H9 (cell line): Measurements from ENCODE around the gene PPIL6. TPM values are rescaled to one million over a fixed set of nuclear protein-coding genes. Genes with fewer than 3 reads are reported as not detected.

ENCODE experiments used
- DNase-seq: peaks from one replicate; pipeline ENCODE4 v3.0.0-alpha.2; 2017
- H2AFZ ChIP-seq: one replicate; pipeline ENCODE4 v1.6.1; 2013; ENCODE audit warnings: mild to moderate bottlenecking, low read length, control low read depth, moderate library complexity
- H2AK5ac ChIP-seq: 2 replicates; pipeline ENCODE4 v1.6.1; 2013; ENCODE audit warnings: low read length, control low read depth, mixed read lengths; ENCODE audit not compliant: insufficient read length
- H2BK120ac ChIP-seq: one replicate; pipeline ENCODE4 v1.6.1; 2013; ENCODE audit warnings: low read depth, mild to moderate bottlenecking, low read length, control low read depth, inconsistent platforms; ENCODE audit not compliant: poor library complexity, severe bottlenecking
- H2BK12ac ChIP-seq: 2 replicates; pipeline ENCODE4 v1.6.1; 2013; ENCODE audit warnings: low read length, control low read depth, mixed read lengths, low read depth; ENCODE audit not compliant: insufficient read length
- H2BK15ac ChIP-seq: 2 replicates; pipeline ENCODE4 v1.6.1; 2013; ENCODE audit warnings: low read depth, low read length, control low read depth
- H2BK20ac ChIP-seq: one replicate; pipeline ENCODE4 v1.6.1; 2013; ENCODE audit warnings: low read depth, mild to moderate bottlenecking, low read length, control low read depth, inconsistent platforms; ENCODE audit not compliant: poor library complexity, severe bottlenecking
- H2BK5ac ChIP-seq: 2 replicates; pipeline ENCODE4 v1.6.1; 2013; ENCODE audit warnings: low read length, control low read depth, mixed read lengths; ENCODE audit not compliant: insufficient read length
- H3K14ac ChIP-seq: 2 replicates; pipeline ENCODE4 v1.6.1; 2013; ENCODE audit warnings: low read length, control low read depth; ENCODE audit not compliant: insufficient read depth
- H3K18ac ChIP-seq: 2 replicates; pipeline ENCODE4 v1.6.1; 2013; ENCODE audit warnings: low read depth, mild to moderate bottlenecking, mixed read lengths, low read length, control low read depth; ENCODE audit not compliant: insufficient read length
- H3K23ac ChIP-seq: 2 replicates; pipeline ENCODE4 v1.6.1; 2013; ENCODE audit warnings: low read length, control low read depth, mixed read lengths, low read depth; ENCODE audit not compliant: insufficient read length
- H3K23me2 ChIP-seq: 2 replicates; pipeline ENCODE4 v1.6.1; 2013; ENCODE audit warnings: low read depth, mild to moderate bottlenecking, mixed read lengths, low read length, control low read depth; ENCODE audit not compliant: insufficient read length, poor library complexity, severe bottlenecking
- H3K27ac ChIP-seq: 2 replicates; pipeline ENCODE4 v1.5.1; 2013; ENCODE audit warnings: low read length, control low read depth, mixed read lengths, low read depth; ENCODE audit not compliant: insufficient read length
- H3K27me3 ChIP-seq: 2 replicates; pipeline ENCODE4 v1.6.1; 2013; ENCODE audit warnings: low read length, control low read depth, inconsistent platforms; ENCODE audit not compliant: insufficient read depth
- H3K4ac ChIP-seq: 2 replicates; pipeline ENCODE4 v1.6.1; 2013; ENCODE audit warnings: low read depth, mild to moderate bottlenecking, control low read depth, inconsistent platforms, low read length, moderate library complexity
- H3K4me1 ChIP-seq: 2 replicates; pipeline ENCODE4 v1.6.1; 2013; ENCODE audit warnings: low read length, control low read depth, inconsistent platforms; ENCODE audit not compliant: insufficient read depth
- H3K4me2 ChIP-seq: 2 replicates; pipeline ENCODE4 v1.6.1; 2013; ENCODE audit warnings: low read length, control low read depth, mixed read lengths; ENCODE audit not compliant: insufficient read length, insufficient read depth
- H3K56ac ChIP-seq: 2 replicates; pipeline ENCODE4 v1.6.1; 2013; ENCODE audit warnings: low read depth, mild to moderate bottlenecking, mixed read lengths, low read length, control low read depth; ENCODE audit not compliant: insufficient read length
- H3K79me1 ChIP-seq: 2 replicates; pipeline ENCODE4 v1.6.1; 2013; ENCODE audit warnings: low read depth, mild to moderate bottlenecking, moderate library complexity, low read length, control low read depth, inconsistent platforms; ENCODE audit not compliant: insufficient read depth, poor library complexity, severe bottlenecking
- H3K79me2 ChIP-seq: 2 replicates; pipeline ENCODE4 v1.6.1; 2013; ENCODE audit warnings: low read length, control low read depth, inconsistent platforms; ENCODE audit not compliant: insufficient read depth
- H3K9ac ChIP-seq: 2 replicates; pipeline ENCODE4 v1.6.1; 2013; ENCODE audit warnings: low read length, control low read depth, mixed read lengths; ENCODE audit not compliant: insufficient read length; ENCODE audit errors: extremely low read depth
- H3K9me3 ChIP-seq: one replicate; pipeline ENCODE4 v1.6.1; 2013; ENCODE audit warnings: low read depth, low read length, inconsistent platforms; ENCODE audit not compliant: control insufficient read depth
- H3T11ph ChIP-seq: one replicate; pipeline ENCODE4 v1.6.1; 2013; ENCODE audit warnings: mild to moderate bottlenecking, low read length, control low read depth, inconsistent platforms
- H4K20me1 ChIP-seq: one replicate; pipeline ENCODE4 v1.6.1; 2013; ENCODE audit not compliant: control insufficient read depth, insufficient read length, insufficient read depth
- H4K5ac ChIP-seq: 2 replicates; pipeline ENCODE4 v1.6.1; 2013; ENCODE audit warnings: low read depth, mild to moderate bottlenecking, mixed read lengths, low read length, control low read depth; ENCODE audit not compliant: insufficient read length
- H4K8ac ChIP-seq: replicated peaks from 2 replicates; pipeline ENCODE4 v1.6.1; 2013; ENCODE audit warnings: low read length, control low read depth, mixed read lengths, low read depth; ENCODE audit not compliant: insufficient read length
- H4K91ac ChIP-seq: 2 replicates; pipeline ENCODE4 v1.6.1; 2013; ENCODE audit warnings: low read depth, mild to moderate bottlenecking, moderate library complexity, mixed read lengths, low read length, control low read depth; ENCODE audit not compliant: insufficient read length
- H3K27ac Mint-ChIP-seq, 3 experiments: 2 replicates in 2 of 3; 3 replicates in 1 of 3; pipeline ENCODE4 v1.8.0; 2020 to 2021; ENCODE audit warnings: mixed read lengths in 3 of 3, mild to moderate bottlenecking in 1 of 3, moderate library complexity in 1 of 3
- H3K27me3 Mint-ChIP-seq: 2 replicates; pipeline ENCODE4 v1.8.0; 2021; ENCODE audit warnings: low read depth, mild to moderate bottlenecking, moderate library complexity, mixed read lengths
- H3K36me3 Mint-ChIP-seq, 3 experiments: 2 replicates in 2 of 3; 3 replicates in 1 of 3; pipeline ENCODE4 v1.8.0; 2020 to 2021; ENCODE audit warnings: low read depth in 3 of 3, mixed read lengths in 3 of 3; ENCODE audit not compliant: insufficient read depth in 1 of 3
- H3K4me1 Mint-ChIP-seq, 2 experiments: 2 replicates each; pipeline ENCODE4 v1.8.0; 2020; ENCODE audit warnings: mixed read lengths in 2 of 2
- H3K4me3 Mint-ChIP-seq, 2 experiments: 2 replicates in 1 of 2; 3 replicates in 1 of 2; pipeline ENCODE4 v1.8.0; 2020 to 2021; ENCODE audit warnings: mild to moderate bottlenecking in 2 of 2, mixed read lengths in 2 of 2, moderate library complexity in 1 of 2
- H3K9me3 Mint-ChIP-seq, 2 experiments: 2 replicates in 1 of 2; 3 replicates in 1 of 2; pipeline ENCODE4 v1.8.0; 2020; ENCODE audit warnings: mild to moderate bottlenecking in 2 of 2, mixed read lengths in 2 of 2, moderate library complexity in 1 of 2
- WGBS: extraction: QIAGEN DNeasy Blood & Tissue Kit; methylation state at CpG from one replicate; pipeline ENCODE4 v1.1.7; 2013; ENCODE audit warnings: missing lambda C conversion rate, low lambda C conversion rate, mixed read lengths; ENCODE audit not compliant: insufficient read length; ENCODE audit errors: extremely low coverage; 5-methylcytosine and 5-hydroxymethylcytosine counted together
- total RNA-seq: library from RNA; stranded (reverse); gene quantifications from 2 replicates; pipeline ENCODE4 v1.2.1, GENCODE V29; 2021
- TF ChIP-seq, protein P1 (sequence below): fragments of 200-600 bp; sonication (generic); conservative IDR thresholded peaks from 3 replicates; pipeline ENCODE4 v1.8.0; 2021; ENCODE audit warnings: antibody characterized with exemption, mild to moderate bottlenecking

Gene PPIL6
- total RNA-seq, 1 experiment from 2014 or later: 1.0 TPM

DNA sequence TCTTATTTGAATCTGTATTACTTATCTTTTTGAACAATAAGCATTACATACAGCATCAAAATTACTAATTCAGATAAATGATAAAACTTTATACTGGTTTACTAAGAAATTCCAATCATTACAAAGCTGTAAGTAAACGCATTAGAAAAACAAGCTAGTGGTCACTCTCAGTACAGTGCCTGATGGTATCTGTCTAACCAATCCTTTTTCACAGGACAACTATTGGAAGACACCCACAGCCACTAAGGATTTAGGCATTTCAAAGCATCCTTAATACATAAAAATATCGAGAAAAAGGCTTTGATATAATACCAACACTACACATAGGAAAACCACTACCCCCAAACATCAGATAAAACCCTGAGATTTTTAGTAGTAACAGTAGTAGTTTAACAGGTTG, 60.7 kb downstream of the PPIL6 start:
- peaks cover 23% of the 10 kb centered on the region for H3K79me2 ChIP-seq
- peaks cover 22 to 23% of the 10 kb centered on the region in 2 experiments for H3K4me1 Mint-ChIP-seq
- H2BK12ac ChIP-seq: no peak overlapping the region
- H3K4ac ChIP-seq: no peak overlapping the region
- no peak overlapping the region for H4K91ac ChIP-seq
- no peak overlapping the region for H3K56ac ChIP-seq
- DNase-seq: no peak
- no peaks in the 10 kb centered on the region for H3K9me3 ChIP-seq
- H4K8ac ChIP-seq: no peak overlapping the region
- H3K79me1 ChIP-seq: no peaks in the 10 kb centered on the region
- H2BK20ac ChIP-seq: no peak overlapping the region
- peak overlapping the region; percentile 85 to 89 for H3K4me3 Mint-ChIP-seq
- peak overlapping the region; percentile 62 for H3K4me2 ChIP-seq
- no peak overlapping the region for H2AK5ac ChIP-seq
- H2BK5ac ChIP-seq: no peak overlapping the region
- no CpG with 5 or more reads among the region's 2 CpGs for WGBS
- H3K23ac ChIP-seq: no peak overlapping the region
- H4K20me1 ChIP-seq: no peaks in the 10 kb centered on the region
- TF ChIP-seq, protein P1, sequence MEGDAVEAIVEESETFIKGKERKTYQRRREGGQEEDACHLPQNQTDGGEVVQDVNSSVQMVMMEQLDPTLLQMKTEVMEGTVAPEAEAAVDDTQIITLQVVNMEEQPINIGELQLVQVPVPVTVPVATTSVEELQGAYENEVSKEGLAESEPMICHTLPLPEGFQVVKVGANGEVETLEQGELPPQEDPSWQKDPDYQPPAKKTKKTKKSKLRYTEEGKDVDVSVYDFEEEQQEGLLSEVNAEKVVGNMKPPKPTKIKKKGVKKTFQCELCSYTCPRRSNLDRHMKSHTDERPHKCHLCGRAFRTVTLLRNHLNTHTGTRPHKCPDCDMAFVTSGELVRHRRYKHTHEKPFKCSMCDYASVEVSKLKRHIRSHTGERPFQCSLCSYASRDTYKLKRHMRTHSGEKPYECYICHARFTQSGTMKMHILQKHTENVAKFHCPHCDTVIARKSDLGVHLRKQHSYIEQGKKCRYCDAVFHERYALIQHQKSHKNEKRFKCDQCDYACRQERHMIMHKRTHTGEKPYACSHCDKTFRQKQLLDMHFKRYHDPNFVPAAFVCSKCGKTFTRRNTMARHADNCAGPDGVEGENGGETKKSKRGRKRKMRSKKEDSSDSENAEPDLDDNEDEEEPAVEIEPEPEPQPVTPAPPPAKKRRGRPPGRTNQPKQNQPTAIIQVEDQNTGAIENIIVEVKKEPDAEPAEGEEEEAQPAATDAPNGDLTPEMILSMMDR: no peak
- H3T11ph ChIP-seq: no peak overlapping the region
- H2AFZ ChIP-seq: no peak overlapping the region
- no peak overlapping the region for H3K9ac ChIP-seq
- H3K27ac Mint-ChIP-seq: peak overlapping the region in 1 of 3 experiments; percentile 55; a peak in 1 of 7 replicates
- H4K5ac ChIP-seq: no peak overlapping the region
- no peaks in the 10 kb centered on the region for H3K27me3 ChIP-seq
- H3K27ac ChIP-seq: no peak overlapping the region
- H2BK120ac ChIP-seq: no peak overlapping the region
- peaks cover 26 to 45% (median 43%) of the 10 kb centered on the region in 3 experiments; a peak in 6 of 7 replicates for H3K36me3 Mint-ChIP-seq
- H3K14ac ChIP-seq: no peak overlapping the region
- H2BK15ac ChIP-seq: no peak overlapping the region
- no peaks in the 10 kb centered on the region for H3K4me1 ChIP-seq
- H3K18ac ChIP-seq: no peak overlapping the region
- H3K9me3 Mint-ChIP-seq: no peaks in the 10 kb centered on the region
- H3K27me3 Mint-ChIP-seq: no peaks in the 10 kb centered on the region
- peaks cover 5% of the 10 kb centered on the region for H3K23me2 ChIP-seq
